Hepatocyte (in vitro differentiated cells): ENCODE measurements around the gene BCL2. TPM values are rescaled to one million over a fixed set of nuclear protein-coding genes. Genes with fewer than 3 reads are reported as not detected.

Source experiments
- DNase-seq: peaks from one replicate; pipeline ENCODE4 v3.0.0-alpha.2; 2016; ENCODE audit warnings: low spot score
- H2AFZ ChIP-seq: fragments of 200-600 bp; sonication (generic); 2 replicates; pipeline ENCODE4 v1.6.0; 2016; ENCODE audit warnings: antibody characterized with exemption, mild to moderate bottlenecking
- H3K27ac ChIP-seq: fragments of 200-600 bp; sonication (generic); 2 replicates; pipeline ENCODE4 v1.5.1; 2016; ENCODE audit warnings: mild to moderate bottlenecking
- H3K27me3 ChIP-seq: fragments of 200-600 bp; sonication (generic); 2 replicates; pipeline ENCODE4 v1.6.1; 2016
- H3K36me3 ChIP-seq: fragments of 200-600 bp; sonication (generic); replicated peaks from 2 replicates; pipeline ENCODE4 v1.5.1; 2016; ENCODE audit warnings: low read depth; ENCODE audit not compliant: insufficient read depth
- H3K4me1 ChIP-seq: fragments of 200-600 bp; sonication (generic); 2 replicates; pipeline ENCODE4 v1.5.1; 2016; ENCODE audit warnings: mild to moderate bottlenecking, moderate library complexity; ENCODE audit not compliant: insufficient read depth
- H3K4me2 ChIP-seq: fragments of 200-600 bp; sonication (generic); 2 replicates; pipeline ENCODE4 v1.6.0; 2016
- H3K4me3 ChIP-seq: fragments of 200-600 bp; sonication (generic); 2 replicates; pipeline ENCODE4 v1.5.1; 2016; ENCODE audit warnings: mild to moderate bottlenecking
- H3K79me2 ChIP-seq: fragments of 200-600 bp; sonication (generic); 2 replicates; pipeline ENCODE4 v1.6.0; 2017; ENCODE audit warnings: mild to moderate bottlenecking
- H3K9me2 ChIP-seq: fragments of 200-600 bp; sonication (generic); replicated peaks from 2 replicates; pipeline ENCODE4 v1.6.0; 2017; ENCODE audit warnings: mild to moderate bottlenecking; ENCODE audit not compliant: insufficient read depth
- H3K9me3 ChIP-seq: fragments of 200-600 bp; sonication (generic); 2 replicates; pipeline ENCODE4 v1.5.1; 2016; ENCODE audit warnings: low read depth, mild to moderate bottlenecking
- H4K20me1 ChIP-seq: fragments of 200-600 bp; sonication (generic); 2 replicates; pipeline ENCODE4 v1.6.0; 2016; ENCODE audit warnings: mild to moderate bottlenecking; ENCODE audit not compliant: insufficient read depth, poor library complexity, severe bottlenecking
- EZH2 ChIP-seq: fragments of 200-600 bp; sonication (generic); IDR thresholded peaks from 2 replicates; pipeline ENCODE4 v1.6.1; 2016; ENCODE audit warnings: antibody characterized with exemption, mild to moderate bottlenecking, borderline replicate concordance
- EZH2phosphoT487 ChIP-seq: fragments of 200-600 bp; sonication (generic); IDR thresholded peaks from one replicate; pipeline ENCODE4 v1.6.1; 2018; ENCODE audit warnings: antibody characterized with exemption, mild to moderate bottlenecking, low read depth, moderate library complexity; ENCODE audit not compliant: unreplicated experiment, severe bottlenecking
- WGBS: methylation state at CpG from one replicate; pipeline ENCODE4 v1.1.6; 2016; ENCODE audit warnings: low lambda C conversion rate; ENCODE audit errors: missing lambda C conversion rate; 5-methylcytosine and 5-hydroxymethylcytosine counted together
- polyA plus RNA-seq: library from polyadenylated mRNA; unstranded; fragments of >200 nt; fragmentation: Nextera tagmentation; extraction: Ambion mirVana; gene quantifications from 2 replicates; pipeline ENCODE4 v1.2.1, GENCODE V29; 2016
- total RNA-seq: library from RNA; depleted of rRNA; stranded (reverse); fragments of >200 nt; gene quantifications from 2 replicates; pipeline ENCODE4 v1.2.3, GENCODE V29; 2014
- TF ChIP-seq, protein P1 (sequence below): fragments of 200-600 bp; sonication (generic); IDR thresholded peaks from 2 replicates; pipeline ENCODE4 v1.5.1; 2016; ENCODE audit warnings: antibody characterized with exemption, mild to moderate bottlenecking; ENCODE audit not compliant: poor library complexity

BCL2 gene
- total and polyA plus RNA-seq, 2 experiments from 2014 or later: 1.0 to 11.4 TPM

DNA sequence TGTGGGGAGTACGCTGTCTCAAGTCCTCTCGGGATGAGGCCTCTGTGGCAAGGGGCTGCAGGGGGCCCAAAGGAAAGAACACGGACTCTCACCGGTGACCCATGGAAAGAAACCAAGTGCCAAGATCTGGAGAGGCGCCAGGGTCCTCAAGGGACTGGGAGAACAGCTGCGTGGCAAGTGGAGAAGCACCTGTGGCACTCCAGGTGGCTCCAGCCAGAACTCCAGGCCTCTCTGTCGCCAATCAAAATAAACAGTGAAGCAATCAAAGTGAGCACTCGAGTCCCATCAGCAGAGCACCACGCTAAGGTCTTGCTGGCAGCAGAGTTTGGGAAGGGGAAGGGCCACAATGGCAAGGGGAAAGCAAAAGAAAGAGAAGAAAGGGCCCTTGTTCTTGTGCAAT lies 54.7 kb downstream of the BCL2 start:
- no peaks in the 10 kb centered on the region for H3K9me3 ChIP-seq
- H3K4me3 ChIP-seq: no peak overlapping the region
- no peaks in the 10 kb centered on the region for H3K36me3 ChIP-seq
- H2AFZ ChIP-seq: no peak overlapping the region
- no peaks in the 10 kb centered on the region for H3K27me3 ChIP-seq
- H3K79me2 ChIP-seq: no peaks in the 10 kb centered on the region
- 88% methylated on average over 9 of the region's 9 CpGs for WGBS
- H4K20me1 ChIP-seq: no peaks in the 10 kb centered on the region
- H3K4me1 ChIP-seq: peaks cover 12% of the 10 kb centered on the region
- no peaks in the 10 kb centered on the region for H3K9me2 ChIP-seq
- TF ChIP-seq EZH2phosphoT487 (no peak), EZH2 (no peak)
- TF ChIP-seq, protein P1, sequence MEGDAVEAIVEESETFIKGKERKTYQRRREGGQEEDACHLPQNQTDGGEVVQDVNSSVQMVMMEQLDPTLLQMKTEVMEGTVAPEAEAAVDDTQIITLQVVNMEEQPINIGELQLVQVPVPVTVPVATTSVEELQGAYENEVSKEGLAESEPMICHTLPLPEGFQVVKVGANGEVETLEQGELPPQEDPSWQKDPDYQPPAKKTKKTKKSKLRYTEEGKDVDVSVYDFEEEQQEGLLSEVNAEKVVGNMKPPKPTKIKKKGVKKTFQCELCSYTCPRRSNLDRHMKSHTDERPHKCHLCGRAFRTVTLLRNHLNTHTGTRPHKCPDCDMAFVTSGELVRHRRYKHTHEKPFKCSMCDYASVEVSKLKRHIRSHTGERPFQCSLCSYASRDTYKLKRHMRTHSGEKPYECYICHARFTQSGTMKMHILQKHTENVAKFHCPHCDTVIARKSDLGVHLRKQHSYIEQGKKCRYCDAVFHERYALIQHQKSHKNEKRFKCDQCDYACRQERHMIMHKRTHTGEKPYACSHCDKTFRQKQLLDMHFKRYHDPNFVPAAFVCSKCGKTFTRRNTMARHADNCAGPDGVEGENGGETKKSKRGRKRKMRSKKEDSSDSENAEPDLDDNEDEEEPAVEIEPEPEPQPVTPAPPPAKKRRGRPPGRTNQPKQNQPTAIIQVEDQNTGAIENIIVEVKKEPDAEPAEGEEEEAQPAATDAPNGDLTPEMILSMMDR: no peak
- no peak overlapping the region for H3K4me2 ChIP-seq
- no peak for DNase-seq
- no peak overlapping the region for H3K27ac ChIP-seq

DNA sequence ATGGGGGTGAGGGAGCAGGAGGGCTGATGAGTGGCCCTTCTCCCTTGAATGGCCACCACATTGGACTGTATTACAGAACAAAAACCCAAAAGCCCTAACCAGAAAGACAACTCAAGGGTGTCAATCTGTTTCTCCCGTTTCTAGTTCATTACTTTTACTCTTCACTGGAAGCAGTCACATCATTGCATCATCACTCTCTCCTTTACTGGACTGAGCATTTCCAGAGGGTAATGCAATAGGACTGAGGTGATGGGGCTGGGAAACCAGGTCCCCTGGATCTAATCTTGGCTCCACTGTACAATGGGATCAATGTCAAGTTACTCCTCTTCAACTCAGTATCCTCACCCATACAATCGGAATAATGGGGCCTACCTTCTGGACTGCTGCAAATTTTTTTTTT lies 56.1 kb downstream of the BCL2 start:
- Histone ChIP-seq H2AFZ (no peak overlapping the region), H4K20me1 (no peaks in the 10 kb centered on the region), H3K27ac (no peak overlapping the region), H3K4me1 (peaks cover 18% of the 10 kb centered on the region), H3K4me2 (no peak overlapping the region), H3K9me2 (no peaks in the 10 kb centered on the region), H3K4me3 (no peak overlapping the region), H3K9me3 (no peaks in the 10 kb centered on the region), H3K79me2 (no peaks in the 10 kb centered on the region), H3K36me3 (no peaks in the 10 kb centered on the region), H3K27me3 (no peaks in the 10 kb centered on the region)
- no peak for TF ChIP-seq EZH2
- TF ChIP-seq EZH2phosphoT487: no peak
- no peak for DNase-seq
- WGBS: 86% methylated on average over 2 of the region's 2 CpGs

DNA sequence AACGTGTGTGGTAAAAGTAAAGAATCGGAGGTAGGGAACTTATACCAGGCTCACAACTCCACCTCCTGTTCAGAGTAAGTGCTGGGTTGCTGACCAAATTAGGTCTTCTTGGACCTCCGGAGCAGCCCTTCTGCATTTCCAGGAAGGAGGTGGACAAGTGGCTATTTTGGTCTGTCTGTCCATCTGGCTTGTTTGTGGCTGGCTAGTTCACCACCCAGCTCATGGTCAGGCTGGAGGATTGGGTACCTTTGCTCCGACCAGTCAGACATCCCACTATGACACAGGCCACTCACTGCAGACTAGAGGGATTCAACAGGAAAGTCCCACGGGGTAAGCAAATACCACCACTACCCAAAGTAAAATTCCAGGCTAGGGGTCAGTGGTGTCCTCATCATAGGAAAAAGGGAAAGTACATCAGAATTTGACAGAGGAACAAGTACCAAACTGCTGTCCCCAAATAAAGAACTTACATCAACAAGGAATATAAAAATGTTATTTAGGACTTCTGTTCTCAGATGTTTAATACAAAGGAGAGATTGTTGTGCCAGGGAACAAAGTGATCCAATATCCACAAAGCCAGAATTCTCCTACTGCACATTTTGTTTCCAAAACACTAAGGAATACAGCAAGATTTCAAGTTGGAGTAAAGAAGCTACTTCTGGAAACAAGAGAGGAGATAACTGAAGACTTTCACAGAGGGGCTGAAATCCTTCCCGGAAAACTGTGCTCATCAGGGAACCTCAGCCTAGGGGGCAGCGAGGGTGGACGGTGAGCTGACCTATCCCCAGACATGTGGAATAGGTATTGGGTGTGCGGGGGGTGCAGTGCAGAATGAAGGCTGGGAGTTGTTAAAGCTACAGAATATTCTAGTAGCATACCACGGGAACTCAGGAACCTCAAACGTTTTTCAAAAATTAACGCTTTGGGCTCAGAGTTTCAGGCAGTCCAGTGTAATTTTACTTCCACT lies 56.9 kb downstream of the BCL2 start:
- Histone ChIP-seq H3K4me3 (no peak overlapping the region), H3K4me2 (no peak overlapping the region), H3K9me2 (no peaks in the 10 kb centered on the region), H3K27me3 (no peaks in the 10 kb centered on the region), H3K79me2 (no peaks in the 10 kb centered on the region), H3K36me3 (no peaks in the 10 kb centered on the region), H3K9me3 (no peaks in the 10 kb centered on the region), H2AFZ (no peak overlapping the region), H4K20me1 (no peaks in the 10 kb centered on the region), H3K27ac (no peak overlapping the region), H3K4me1 (peaks cover 18% of the 10 kb centered on the region)
- WGBS: 78% methylated on average over 12 of the region's 12 CpGs
- TF ChIP-seq EZH2phosphoT487 (no peak), EZH2 (no peak)
- TF ChIP-seq, protein P1: no peak
- DNase-seq: no peak

DNA sequence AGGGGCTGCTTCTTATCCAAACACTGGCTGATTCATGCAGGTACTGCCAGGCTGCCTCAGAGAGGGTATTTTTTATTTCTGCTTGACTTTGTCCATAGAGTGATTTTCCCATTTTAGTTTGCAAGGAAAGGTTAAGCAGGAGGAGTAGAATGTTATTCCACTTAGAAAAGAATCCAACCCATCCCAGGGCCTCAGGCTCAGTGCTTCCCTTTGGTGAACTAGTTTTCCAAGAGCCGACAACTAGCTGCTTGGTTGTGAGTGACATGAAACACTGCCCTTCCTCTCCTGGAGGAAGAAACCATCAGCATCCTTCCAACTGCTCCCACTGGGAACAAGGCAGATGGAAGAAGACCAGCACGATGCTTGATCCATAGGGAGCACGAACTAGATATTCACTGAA lies 58.5 kb downstream of the BCL2 start:
- WGBS: 86% methylated on average over 3 of the region's 3 CpGs
- H3K9me2 ChIP-seq: no peaks in the 10 kb centered on the region
- no peak for DNase-seq
- no peaks in the 10 kb centered on the region for H3K79me2 ChIP-seq
- H3K4me2 ChIP-seq: no peak overlapping the region
- H2AFZ ChIP-seq: no peak overlapping the region
- H3K27me3 ChIP-seq: no peaks in the 10 kb centered on the region
- peaks cover 18% of the 10 kb centered on the region for H3K4me1 ChIP-seq
- H3K27ac ChIP-seq: no peak overlapping the region
- no peak overlapping the region for H3K4me3 ChIP-seq
- peaks cover 2% of the 10 kb centered on the region for H4K20me1 ChIP-seq
- H3K9me3 ChIP-seq: no peaks in the 10 kb centered on the region
- TF ChIP-seq, protein P1: no peak
- TF ChIP-seq EZH2 (no peak), EZH2phosphoT487 (no peak)
- no peaks in the 10 kb centered on the region for H3K36me3 ChIP-seq
